Frontal cortex (tissue), 4 donors: ENCODE measurements around the gene MRPS18C. TPM values are rescaled to one million over a fixed set of nuclear protein-coding genes. Genes with fewer than 3 reads are reported as not detected.

Experiments used
- DNase-seq, 2 donors: peaks; one replicate each; pipeline ENCODE4 v3.0.0; 2012; ENCODE audit warnings: low spot score in 2 of 2
- FAIRE-seq: peaks from 2 replicates; lab custom pipeline; 2012; peaks lifted over from hg19 to GRCh38; lab: Jason Lieb, UNC
- total RNA-seq: library from RNA; depleted of rRNA; stranded (reverse); fragments of >200 nt; gene quantifications from one replicate; pipeline ENCODE4 v1.2.3, GENCODE V29; 2014
- donor health status: control.
- donor health status: control.
- donor health status: control.

MRPS18C gene
- total RNA-seq, result 35.9 TPM

GRCh38 chr4:83455281-83456183 lies at the start of gene MRPS18C, which contains the start of gene HELQ:
Gene MRPS18C, plus strand, starts transcription at chr4:83456058. Its CDS starts 20 bp downstream, at chr4:83456078.
Gene HELQ, minus strand, starts transcription at chr4:83455823. Its CDS starts 130 bp downstream, at chr4:83455693.
- FAIRE-seq, result no peak
- peak; percentile 57 to 79 for DNase-seq

GRCh38 chr4:83408908-83409307 lies 47.0 kb upstream of the MRPS18C start:
- FAIRE-seq (no peak), DNase-seq (no peak)

GRCh38 chr4:83413676-83414075 lies 42.2 kb upstream of the MRPS18C start:
- DNase-seq, result no peak
- no peak for FAIRE-seq

- DNase-seq, result no peak
- no peak for FAIRE-seq
These were observed 38.3 kb upstream of the MRPS18C start for GRCh38 chr4:83417566-83417965.

GRCh38 chr4:83418211-83418610 lies 37.6 kb upstream of the MRPS18C start:
- no peak for FAIRE-seq
- no peak for DNase-seq

- DNase-seq, result no peak
- no peak for FAIRE-seq
These were observed 24.7 kb upstream of the MRPS18C start for GRCh38 chr4:83431200-83431599.

- FAIRE-seq, result no peak
- DNase-seq, result no peak
These were observed 19.2 kb upstream of the MRPS18C start for GRCh38 chr4:83436680-83437079.

- FAIRE-seq, result no peak
- no peak for DNase-seq
These were observed 17.1 kb upstream of the MRPS18C start for GRCh38 chr4:83438719-83439118.

GRCh38 chr4:83440148-83440814 lies 15.6 kb upstream of the MRPS18C start:
- no peak for FAIRE-seq

GRCh38 chr4:83440899-83441298 lies 15.0 kb upstream of the MRPS18C start:
- FAIRE-seq (no peak), DNase-seq (no peak)

More at GRCh38 chr4:83440148-83440814, 15.6 kb upstream of the MRPS18C start:
- DNase-seq, result no peak

GRCh38 chr4:83449009-83449408 lies 6.8 kb upstream of the MRPS18C start:
- no peak for DNase-seq

GRCh38 chr4:83454686-83455085 lies 1.2 kb upstream of the MRPS18C start:
- DNase-seq (no peak), FAIRE-seq (no peak)

More at GRCh38 chr4:83449009-83449408, 6.8 kb upstream of the MRPS18C start:
- FAIRE-seq, result no peak

- DNase-seq, result no peak
- no peak for FAIRE-seq
These were observed 285 bp downstream of the MRPS18C start for GRCh38 chr4:83456184-83456501.

GRCh38 chr4:83473423-83473822 lies 17.6 kb downstream of the MRPS18C start:
- DNase-seq (no peak), FAIRE-seq (no peak)

- no peak for FAIRE-seq
These were observed 18.1 kb downstream of the MRPS18C start for GRCh38 chr4:83473966-83474365.

GRCh38 chr4:83484500-83485461 lies 28.9 kb downstream of the MRPS18C start, which contains the start of gene ABRAXAS1:
Gene ABRAXAS1, minus strand, starts transcription at chr4:83485100. Its CDS starts 28 bp downstream, at chr4:83485072.
- DNase-seq, result peak; percentile 97 to 98

More at GRCh38 chr4:83473966-83474365, 18.1 kb downstream of the MRPS18C start:
- no peak for DNase-seq

GRCh38 chr4:83486457-83487129 lies 30.7 kb downstream of the MRPS18C start:
- FAIRE-seq, result no peak

More at GRCh38 chr4:83484500-83485461, 28.9 kb downstream of the MRPS18C start, which contains the start of gene ABRAXAS1:
- FAIRE-seq, result no peak

GRCh38 chr4:83489711-83490326 lies 34.0 kb downstream of the MRPS18C start:
- DNase-seq (no peak), FAIRE-seq (no peak)

More at GRCh38 chr4:83486457-83487129, 30.7 kb downstream of the MRPS18C start:
- no peak for DNase-seq
